Measurements from ENCODE around the gene VWA7.

VWA7 gene

DNA sequence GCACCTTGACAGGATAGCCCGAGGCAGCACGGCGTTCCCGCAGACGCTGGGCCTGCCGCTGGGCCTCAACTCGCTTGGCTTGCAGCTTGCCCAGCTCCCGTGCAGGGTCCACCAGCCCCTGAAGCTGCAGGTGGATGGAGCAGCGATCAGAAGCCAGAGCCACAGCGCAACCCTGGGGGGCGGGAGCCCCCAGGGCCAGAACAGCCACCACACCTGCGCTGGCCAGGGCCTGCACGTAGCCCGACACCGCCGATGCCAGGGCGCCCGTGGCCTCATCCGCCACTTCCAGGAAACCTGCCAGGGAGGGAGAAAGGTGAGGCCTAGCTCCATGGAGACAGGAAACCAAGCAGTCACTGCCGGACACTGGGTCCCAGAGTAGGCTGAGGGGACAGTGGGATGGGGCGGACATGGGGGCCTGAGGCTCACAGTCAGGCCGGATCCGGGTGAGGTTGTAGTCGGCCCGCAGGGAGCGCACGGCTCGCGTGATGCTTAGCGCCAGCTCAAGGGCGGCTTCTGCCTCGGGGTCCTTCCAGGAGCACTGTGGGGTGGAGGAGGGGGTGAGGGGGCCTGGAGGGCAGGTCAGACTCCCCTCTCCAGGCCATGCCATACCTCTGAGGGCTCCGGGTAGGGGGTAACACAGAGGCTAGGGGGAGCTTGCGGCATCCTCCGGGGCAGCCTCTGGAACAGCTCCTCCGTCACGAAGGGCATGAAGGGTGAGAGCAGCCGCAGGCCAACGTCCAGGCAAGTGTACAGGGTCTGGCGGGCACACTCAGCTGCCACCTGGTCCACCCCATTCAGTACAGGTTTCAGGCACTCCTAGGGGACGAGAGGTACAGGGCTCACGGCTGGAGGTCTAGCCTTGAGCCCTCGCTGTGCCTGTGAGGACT lies 2.1 kb upstream of the VWA7 start:
- no peak for TF ChIP-seq EZH2 (IDR thresholded peaks at IDR 0.05; ENCODE audit: borderline replicate concordance, low read depth, low read length, severe bottlenecking)
- TF ChIP-seq, protein P1, sequence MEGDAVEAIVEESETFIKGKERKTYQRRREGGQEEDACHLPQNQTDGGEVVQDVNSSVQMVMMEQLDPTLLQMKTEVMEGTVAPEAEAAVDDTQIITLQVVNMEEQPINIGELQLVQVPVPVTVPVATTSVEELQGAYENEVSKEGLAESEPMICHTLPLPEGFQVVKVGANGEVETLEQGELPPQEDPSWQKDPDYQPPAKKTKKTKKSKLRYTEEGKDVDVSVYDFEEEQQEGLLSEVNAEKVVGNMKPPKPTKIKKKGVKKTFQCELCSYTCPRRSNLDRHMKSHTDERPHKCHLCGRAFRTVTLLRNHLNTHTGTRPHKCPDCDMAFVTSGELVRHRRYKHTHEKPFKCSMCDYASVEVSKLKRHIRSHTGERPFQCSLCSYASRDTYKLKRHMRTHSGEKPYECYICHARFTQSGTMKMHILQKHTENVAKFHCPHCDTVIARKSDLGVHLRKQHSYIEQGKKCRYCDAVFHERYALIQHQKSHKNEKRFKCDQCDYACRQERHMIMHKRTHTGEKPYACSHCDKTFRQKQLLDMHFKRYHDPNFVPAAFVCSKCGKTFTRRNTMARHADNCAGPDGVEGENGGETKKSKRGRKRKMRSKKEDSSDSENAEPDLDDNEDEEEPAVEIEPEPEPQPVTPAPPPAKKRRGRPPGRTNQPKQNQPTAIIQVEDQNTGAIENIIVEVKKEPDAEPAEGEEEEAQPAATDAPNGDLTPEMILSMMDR (IDR thresholded peaks at IDR 0.05; ENCODE audit: borderline replicate concordance, extremely low read depth, low read length, poor library complexity, severe bottlenecking), result no peak
- Histone ChIP-seq H3K9ac (ENCODE audit: low read depth, low read length) (no peak overlapping the region), H3K9me3 (ENCODE audit: insufficient read depth, low read length, severe bottlenecking) (no peaks in the 10 kb centered on the region), H3K4me1 (ENCODE audit: insufficient read depth, low read length) (no peaks in the 10 kb centered on the region), H3K4me3 (ENCODE audit: low read depth in 1 of 2, low read length in 2 of 2) (no peak overlapping the region), H3K27ac (ENCODE audit: low read length) (no peak overlapping the region), H2AFZ (ENCODE audit: low read depth, low read length) (no peak overlapping the region), H3K79me2 (ENCODE audit: insufficient read depth, low read length) (no peaks in the 10 kb centered on the region), H3K27me3 (ENCODE audit: insufficient read depth, low read length, poor library complexity) (no peaks in the 10 kb centered on the region), H3K4me2 (ENCODE audit: insufficient read depth, low read length) (no peak overlapping the region), H3K36me3 (ENCODE audit: insufficient read depth, low read length) (peaks cover 67% of the 10 kb centered on the region), H4K20me1 (ENCODE audit: insufficient read depth, low read length) (peaks cover 8% of the 10 kb centered on the region)
- no peak for ATAC-seq (ENCODE audit: insufficient read depth, low read depth)
- DNase-seq, result no peak

DNA sequence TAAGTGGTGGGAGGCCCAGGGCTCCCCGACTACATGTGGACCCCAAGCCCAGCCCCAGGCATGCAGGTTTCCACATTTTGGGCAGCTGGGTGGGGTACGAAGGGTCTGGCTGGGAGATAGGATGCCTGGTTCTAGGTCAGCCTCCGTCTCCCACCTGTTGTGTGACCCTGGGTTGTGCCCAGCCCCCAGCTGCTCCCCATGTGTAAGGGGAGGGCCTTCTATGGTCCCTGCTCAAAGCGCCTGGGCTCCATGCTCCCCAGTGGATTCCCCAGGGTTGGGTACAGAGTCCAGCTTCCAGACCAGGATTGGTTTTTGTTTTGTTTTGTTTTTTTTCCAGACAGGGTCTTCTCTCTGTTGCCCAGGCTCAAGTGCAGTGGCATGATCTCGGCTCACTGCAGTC lies 1.1 kb upstream of the VWA7 start:
- Histone ChIP-seq H3K36me3 (ENCODE audit: insufficient read depth, low read length) (peaks cover 58% of the 10 kb centered on the region), H3K9ac (ENCODE audit: low read depth, low read length) (no peak overlapping the region), H2AFZ (ENCODE audit: low read depth, low read length) (no peak overlapping the region), H3K4me2 (ENCODE audit: insufficient read depth, low read length) (no peak overlapping the region), H3K4me1 (ENCODE audit: insufficient read depth, low read length) (peaks cover 3% of the 10 kb centered on the region), H3K27ac (ENCODE audit: low read length) (no peak overlapping the region), H3K9me3 (ENCODE audit: insufficient read depth, low read length, severe bottlenecking) (no peaks in the 10 kb centered on the region), H3K79me2 (ENCODE audit: insufficient read depth, low read length) (no peaks in the 10 kb centered on the region), H4K20me1 (ENCODE audit: insufficient read depth, low read length) (peaks cover 5% of the 10 kb centered on the region; the same call in 1 of the 2 replicates), H3K27me3 (ENCODE audit: insufficient read depth, low read length, poor library complexity) (no peaks in the 10 kb centered on the region), H3K4me3 (ENCODE audit: low read depth in 1 of 2, low read length in 2 of 2) (no peak overlapping the region)
- TF ChIP-seq, protein P1 (IDR thresholded peaks at IDR 0.05; ENCODE audit: borderline replicate concordance, extremely low read depth, low read length, poor library complexity, severe bottlenecking), result no peak
- TF ChIP-seq EZH2 (IDR thresholded peaks at IDR 0.05; ENCODE audit: borderline replicate concordance, low read depth, low read length, severe bottlenecking), result no peak
- no peak for DNase-seq
- ATAC-seq (ENCODE audit: insufficient read depth, low read depth), result no peak

DNA sequence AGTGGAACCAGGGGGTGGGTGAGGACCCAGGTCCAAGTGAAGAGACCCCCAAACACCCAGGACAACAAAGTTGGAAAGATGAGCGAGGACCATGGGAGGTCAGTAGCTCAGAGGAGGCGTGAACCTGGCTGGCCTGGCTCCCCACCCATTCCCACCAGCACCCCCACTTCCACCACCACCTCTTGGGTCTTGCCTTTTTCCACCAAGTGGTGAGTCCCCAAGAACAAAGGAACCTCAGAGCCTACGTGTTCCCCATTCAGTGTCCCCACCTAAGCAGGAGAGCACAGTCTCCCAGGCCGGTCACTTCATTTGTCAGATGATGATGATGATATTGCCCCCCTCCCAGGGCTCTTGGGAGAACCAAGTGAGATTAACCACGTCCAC lies 531 bp upstream of the VWA7 start:
- Histone ChIP-seq H3K9ac (ENCODE audit: low read depth, low read length) (no peak overlapping the region), H3K9me3 (ENCODE audit: insufficient read depth, low read length, severe bottlenecking) (no peaks in the 10 kb centered on the region), H3K4me2 (ENCODE audit: insufficient read depth, low read length) (no peak overlapping the region), H3K4me1 (ENCODE audit: insufficient read depth, low read length) (peaks cover 8% of the 10 kb centered on the region), H3K79me2 (ENCODE audit: insufficient read depth, low read length) (no peaks in the 10 kb centered on the region), H3K27ac (ENCODE audit: low read length) (no peak overlapping the region), H3K27me3 (ENCODE audit: insufficient read depth, low read length, poor library complexity) (no peaks in the 10 kb centered on the region), H3K36me3 (ENCODE audit: insufficient read depth, low read length) (peaks cover 53% of the 10 kb centered on the region), H4K20me1 (ENCODE audit: insufficient read depth, low read length) (peaks cover 5% of the 10 kb centered on the region; the same call in 1 of the 2 replicates), H3K4me3 (ENCODE audit: low read depth in 1 of 2, low read length in 2 of 2) (no peak overlapping the region), H2AFZ (ENCODE audit: low read depth, low read length) (no peak overlapping the region)
- ATAC-seq (ENCODE audit: insufficient read depth, low read depth) (no peak), DNase-seq (no peak)
- TF ChIP-seq, protein P1 (IDR thresholded peaks at IDR 0.05; ENCODE audit: borderline replicate concordance, extremely low read depth, low read length, poor library complexity, severe bottlenecking), result no peak
- TF ChIP-seq EZH2 (IDR thresholded peaks at IDR 0.05; ENCODE audit: borderline replicate concordance, low read depth, low read length, severe bottlenecking), result no peak

All from DND-41 (cell line).